MCF 10A (cell line): ENCODE data around the gene TEDC2. TPM values are rescaled to one million over a fixed set of nuclear protein-coding genes. Genes with fewer than 3 reads are reported as not detected.

Source experiments
- BruUV-seq: library from RNA; stranded (reverse); fragments of 400-500 nt; replicated peaks from 2 replicates; lab custom pipeline; 2021; lab: Mats Ljungman, UMichigan
- CTCF ChIA-PET: fragments of 300-600 bp; sonication (Branson Sonifier 250); formaldehyde crosslinking; extraction: SDS; loops from one replicate; lab custom pipeline; 2021; ENCODE audit warnings: antibody characterized with exemption, inconsistent platforms; lab: Yijun Ruan, JAX
- POLR2A ChIA-PET: fragments of 300-600, 350-650 bp; sonication (Branson Sonifier 250); formaldehyde crosslinking; extraction: SDS; loops from one replicate; lab custom pipeline; 2020; ENCODE audit warnings: antibody characterized with exemption, inconsistent platforms; lab: Yijun Ruan, JAX
- DNase-seq: peaks from one replicate; pipeline ENCODE4 v3.0.0-alpha.2; 2018; ENCODE audit not compliant: unreplicated experiment
- H3K27ac Mint-ChIP-seq: one replicate; pipeline ENCODE4 v1.8.0; 2022; ENCODE audit warnings: mild to moderate bottlenecking, low read depth, mixed read lengths; ENCODE audit not compliant: unreplicated experiment
- H3K27me3 Mint-ChIP-seq: one replicate; pipeline ENCODE4 v1.8.0; 2022; ENCODE audit warnings: mixed read lengths; ENCODE audit not compliant: insufficient read depth, unreplicated experiment
- H3K36me3 Mint-ChIP-seq: one replicate; pipeline ENCODE4 v1.8.0; 2022; ENCODE audit warnings: mild to moderate bottlenecking, moderate library complexity, mixed read lengths; ENCODE audit not compliant: insufficient read depth, unreplicated experiment
- H3K4me1 Mint-ChIP-seq: one replicate; pipeline ENCODE4 v1.8.0; 2022; ENCODE audit warnings: mixed read lengths; ENCODE audit not compliant: insufficient read depth, unreplicated experiment
- H3K4me3 Mint-ChIP-seq: one replicate; pipeline ENCODE4 v1.8.0; 2022; ENCODE audit warnings: mild to moderate bottlenecking, moderate library complexity, mixed read lengths; ENCODE audit not compliant: unreplicated experiment
- H3K9me3 Mint-ChIP-seq: one replicate; pipeline ENCODE4 v1.8.0; 2022; ENCODE audit warnings: mixed read lengths; ENCODE audit not compliant: unreplicated experiment
- CTCF ChIP-seq: fragments of 200-600 bp; IDR thresholded peaks from one replicate; pipeline ENCODE4 v1.8.0; 2022; ENCODE audit warnings: antibody characterized with exemption, mild to moderate bottlenecking; ENCODE audit not compliant: unreplicated experiment
- intact Hi-C: fragments of 100-400 bp; cut with micrococcal nuclease; formaldehyde crosslinking; loops from 2 replicates; pipeline ENCODE4 v1.14.1; 2022
- total RNA-seq: library from RNA; stranded (reverse); gene quantifications from 2 replicates; pipeline ENCODE4 v1.2.3, GENCODE V29; 2022

Gene TEDC2
- total RNA-seq, 1 experiment from 2014 or later: 6.9 TPM

- Mint-ChIP-seq H3K27ac (no peak overlapping the region), H3K4me1 (peaks cover 10% of the 10 kb centered on the region), H3K9me3 (no peaks in the 10 kb centered on the region), H3K4me3 (no peak overlapping the region), H3K36me3 (no peaks in the 10 kb centered on the region), H3K27me3 (no peaks in the 10 kb centered on the region)
- CTCF ChIA-PET: interaction anchor here (0.5 to 1.3 kb wide), 8 partner anchors 8 to 1506 kb away, joined by 3 to 7 read pairs (median 4); no protein-coding TSS in a partner anchor
- TF ChIP-seq CTCF: no peak
- DNase-seq: no peak
- POLR2A ChIA-PET: interaction anchor here (1.1 kb wide), 1 partner anchor 56 kb away, joined by 4 read pairs; no protein-coding TSS in a partner anchor
- BruUV-seq: no TSS peak
- intact Hi-C loops: no loop called here
These were observed 37.6 kb upstream of the TEDC2 start for GRCh38 chr16:2422123-2422867.

- H3K27me3 Mint-ChIP-seq: no peaks in the 10 kb centered on the region
- H3K4me1 Mint-ChIP-seq: peaks cover 13% of the 10 kb centered on the region
- H3K9me3 Mint-ChIP-seq: no peaks in the 10 kb centered on the region
- ChIA-PET POLR2A (no interaction called here), CTCF (interaction anchor here (0.6 to 1.2 kb wide), 9 partner anchors 12 to 709 kb away, joined by 3 to 5 read pairs (median 3); no protein-coding TSS in a partner anchor)
- no peak for TF ChIP-seq CTCF
- no TSS peak for BruUV-seq
- H3K4me3 Mint-ChIP-seq: no peak overlapping the region
- DNase-seq: no peak
- no peaks in the 10 kb centered on the region for H3K36me3 Mint-ChIP-seq
- no peak overlapping the region for H3K27ac Mint-ChIP-seq
- intact Hi-C loops: no loop called here
These were observed 35.6 kb upstream of the TEDC2 start for GRCh38 chr16:2424061-2425007.

GRCh38 chr16:2425008-2425518 lies 34.8 kb upstream of the TEDC2 start:
- CTCF ChIA-PET: no interaction called here
- Mint-ChIP-seq H3K9me3 (no peaks in the 10 kb centered on the region), H3K27ac (no peak overlapping the region), H3K4me1 (peaks cover 16% of the 10 kb centered on the region), H3K4me3 (no peak overlapping the region), H3K36me3 (no peaks in the 10 kb centered on the region), H3K27me3 (no peaks in the 10 kb centered on the region)
- BruUV-seq: no TSS peak
- intact Hi-C loops: no loop called here
- DNase-seq: no peak
- no peak for TF ChIP-seq CTCF
- POLR2A ChIA-PET: no interaction called here
